GM12878 (cell line): ENCODE results near the gene DNHD1. TPM values are rescaled to one million over a fixed set of nuclear protein-coding genes. Genes with fewer than 3 reads are reported as not detected.

ENCODE experiments used
- ATAC-seq: fragments of 200-7000 bp; cut with Tn5 transposase; 3 replicates; pipeline ENCODE4 v1.9.1; 2020; ENCODE audit warnings: mild to moderate bottlenecking, moderate library complexity
- BruUV-seq: library from RNA; stranded (reverse); fragments of 400-500 nt; replicated peaks from 2 replicates; lab custom pipeline; 2021; lab: Mats Ljungman, UMichigan
- CTCF ChIA-PET: fragments of 300-600 bp; sonication (Branson Sonifier 250); formaldehyde crosslinking; extraction: SDS; loops from one replicate; lab custom pipeline; 2021; ENCODE audit warnings: inconsistent platforms; lab: Yijun Ruan, JAX
- POLR2A ChIA-PET: fragments of 350-600 bp; formaldehyde crosslinking; extraction: SDS; loops from one replicate; lab custom pipeline; 2021; ENCODE audit warnings: inconsistent platforms; lab: Charles Lee
- RAD21 ChIA-PET: fragments of 300-600 bp; sonication (Branson Sonifier 250); formaldehyde crosslinking; loops from one replicate; lab custom pipeline; 2023; ENCODE audit warnings: antibody characterized with exemption; ENCODE audit not compliant: unreplicated experiment; lab: Charles Lee
- SMC1A ChIA-PET: fragments of 300-600 bp; sonication (Branson Sonifier 250); formaldehyde crosslinking; loops from one replicate; lab custom pipeline; 2023; ENCODE audit not compliant: unreplicated experiment, uncharacterized antibody; lab: Charles Lee
- DNase-seq: peaks from one replicate; pipeline ENCODE4 v3.0.0-alpha.2; 2011; ENCODE audit warnings: low read depth, low spot score
- FAIRE-seq: peaks from 3 replicates; lab custom pipeline; 2011; peaks lifted over from hg19 to GRCh38; lab: Jason Lieb, UNC
- H2AFZ ChIP-seq: 2 replicates; pipeline ENCODE4 v1.6.0; 2011; ENCODE audit warnings: low read depth, low read length, control low read depth; ENCODE audit not compliant: control insufficient read depth
- H3K27ac ChIP-seq: 2 replicates; pipeline ENCODE4 v1.5.1; 2011; ENCODE audit warnings: control low read depth; ENCODE audit not compliant: control insufficient read depth, insufficient read depth
- H3K27me3 ChIP-seq, 2 experiments: replicated peaks in 1 of 2; 2 replicates each; pipeline versions ENCODE4 v1.6.0 to v1.6.1; 2011; ENCODE audit warnings: low read length in 1 of 2; ENCODE audit not compliant: control insufficient read depth in 2 of 2, insufficient read depth in 2 of 2
- H3K36me3 ChIP-seq, 2 experiments: 2 replicates each; pipeline ENCODE4 v1.5.1; 2011; ENCODE audit warnings: low read length in 1 of 2; ENCODE audit not compliant: control insufficient read depth in 2 of 2, insufficient read depth in 2 of 2
- H3K4me1 ChIP-seq: 2 replicates; pipeline ENCODE4 v1.6.1; 2011; ENCODE audit warnings: mild to moderate bottlenecking, low read length, moderate library complexity, mixed read lengths; ENCODE audit not compliant: control insufficient read depth, insufficient read depth
- H3K4me2 ChIP-seq: 2 replicates; pipeline ENCODE4 v1.6.0; 2011; ENCODE audit warnings: control low read depth; ENCODE audit not compliant: control insufficient read depth, insufficient read depth
- H3K4me3 ChIP-seq: fragments of 200-600 bp; sonication (generic); 2 replicates; pipeline ENCODE4 v1.5.1; 2016
- H3K79me2 ChIP-seq: 2 replicates; pipeline ENCODE4 v1.6.0; 2011; ENCODE audit warnings: low read length; ENCODE audit not compliant: control insufficient read depth, insufficient read depth
- H3K9ac ChIP-seq: 2 replicates; pipeline ENCODE4 v1.8.0; 2011; ENCODE audit warnings: low read length, control low read depth, mixed read lengths; ENCODE audit not compliant: control insufficient read depth, insufficient read depth
- H3K9me3 ChIP-seq: replicated peaks from 3 replicates; pipeline ENCODE4 v1.5.1; 2011; ENCODE audit warnings: mild to moderate bottlenecking, low read length; ENCODE audit not compliant: control insufficient read depth, insufficient read depth
- H4K20me1 ChIP-seq: 2 replicates; pipeline ENCODE4 v1.6.0; 2011; ENCODE audit not compliant: control insufficient read depth, insufficient read depth
- POLR2A ChIP-seq: IDR thresholded peaks from 2 replicates; pipeline ENCODE4 v1.6.1; 2011; ENCODE audit warnings: low read depth, mild to moderate bottlenecking, low read length
- WGBS: methylation state at CpG from one replicate; pipeline ENCODE4 v1.1.6; 2016; ENCODE audit warnings: low lambda C conversion rate; ENCODE audit not compliant: insufficient replicate concordance, insufficient coverage; ENCODE audit errors: missing lambda C conversion rate; 5-methylcytosine and 5-hydroxymethylcytosine counted together
- in situ Hi-C: fragments of 300-500 bp; cut with MboI; formaldehyde crosslinking; loops from 9 replicates; pipeline ENCODE4 v1.14.3; 2018; ENCODE audit warnings: mixed read lengths
- intact Hi-C: fragments of 100-400 bp; cut with micrococcal nuclease; formaldehyde crosslinking; loops from one replicate; pipeline ENCODE4 v1.14.2; 2022; ENCODE audit not compliant: unreplicated experiment
- polyA plus RNA-seq, 11 experiments: library from polyadenylated mRNA; depleted of rRNA in 4 of 11; unstranded in 6 of 11; stranded (reverse) in 5 of 11; fragments of >200 nt; fragmentation: Nextera tagmentation in 4 of 11; fragmentation: Illumina TruSeq in 1 of 11; extraction: Ambion mirVana in 4 of 11; extraction: Trizol in 1 of 11; gene quantifications; 1 replicate in 1 of 11; 2 replicates in 10 of 11; pipeline versions ENCODE4 v1.2.1 to v1.2.3, GENCODE V29; 2011 to 2016; ENCODE audit warnings: inconsistent platforms in 2 of 11, missing spikeins in 2 of 11, low read depth in 1 of 11
- total RNA-seq, 4 experiments: library from RNA; depleted of rRNA in 3 of 4; stranded (reverse); fragments of >200 nt in 3 of 4; fragmentation: Illumina TruSeq in 1 of 4; extraction: Trizol in 1 of 4; gene quantifications; 2 replicates each; pipeline versions ENCODE4 v1.2.1 to v1.2.3, GENCODE V29; 2013 to 2021
- TF ChIP-seq, protein P1 (sequence below): IDR thresholded peaks from 2 replicates; pipeline ENCODE4 v1.6.1; 2012; ENCODE audit warnings: mild to moderate bottlenecking, low read depth, low read length

DNHD1 gene
- total and polyA plus RNA-seq, 10 of the 15 experiments (the other 5 are each of a cell fraction or from before 2014, with no cell fraction given), result 0.99 to 16.9 (median 8.6) TPM

DNA sequence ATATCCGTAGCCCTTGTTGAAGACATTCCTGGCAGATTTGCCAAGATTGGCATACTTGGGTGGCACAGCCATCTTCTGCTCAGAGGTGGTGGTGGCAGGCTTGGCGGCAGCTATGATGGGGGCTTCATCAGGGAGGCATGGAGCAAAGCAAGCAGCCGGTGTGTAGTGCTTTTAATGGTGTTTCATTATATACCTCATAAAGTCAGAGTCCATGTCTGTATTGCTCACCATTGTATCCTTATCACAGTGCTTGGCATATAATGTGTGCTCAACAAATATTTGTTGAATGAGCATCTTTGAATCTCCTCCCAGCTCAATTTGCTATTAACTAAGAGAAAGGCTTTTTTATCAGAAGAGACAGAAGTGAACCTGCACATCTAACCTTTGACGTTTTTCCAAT, 7.8 kb upstream of the DNHD1 start:
- Histone ChIP-seq H4K20me1 (no peaks in the 10 kb centered on the region), H3K4me2 (no peak overlapping the region), H3K27me3 (no peaks in the 10 kb centered on the region), H3K27ac (no peak overlapping the region), H3K9me3 (no peaks in the 10 kb centered on the region), H3K4me3 (no peak overlapping the region), H3K79me2 (no peaks in the 10 kb centered on the region), H3K9ac (no peak overlapping the region)
- FAIRE-seq (no peak), ATAC-seq (no peak), DNase-seq (no peak)
- 76% methylated on average over 4 of the region's 4 CpGs for WGBS
- SMC1A ChIA-PET, result interaction anchor here (1.4 to 3.1 kb wide), 3 partner anchors 17 to 111 kb away, joined by 4 to 12 read pairs (median 5); no protein-coding TSS in a partner anchor
- CTCF ChIA-PET, result interaction anchor here (1.2 to 10.7 kb wide), 4 partner anchors 16 to 194 kb away, joined by 3 to 119 read pairs (median 6); partner anchors contain the start of gene MRPL17
- no TSS peak for BruUV-seq
- intact Hi-C loops, result loop anchor here (10.0 kb wide), 2 partner anchors 255 to 1035 kb away; partner anchors contain the start of genes CNGA4 and FHIP1B
- in situ Hi-C loops, result no loop called here
- POLR2A ChIA-PET, result no interaction called here
- TF ChIP-seq, protein P1, sequence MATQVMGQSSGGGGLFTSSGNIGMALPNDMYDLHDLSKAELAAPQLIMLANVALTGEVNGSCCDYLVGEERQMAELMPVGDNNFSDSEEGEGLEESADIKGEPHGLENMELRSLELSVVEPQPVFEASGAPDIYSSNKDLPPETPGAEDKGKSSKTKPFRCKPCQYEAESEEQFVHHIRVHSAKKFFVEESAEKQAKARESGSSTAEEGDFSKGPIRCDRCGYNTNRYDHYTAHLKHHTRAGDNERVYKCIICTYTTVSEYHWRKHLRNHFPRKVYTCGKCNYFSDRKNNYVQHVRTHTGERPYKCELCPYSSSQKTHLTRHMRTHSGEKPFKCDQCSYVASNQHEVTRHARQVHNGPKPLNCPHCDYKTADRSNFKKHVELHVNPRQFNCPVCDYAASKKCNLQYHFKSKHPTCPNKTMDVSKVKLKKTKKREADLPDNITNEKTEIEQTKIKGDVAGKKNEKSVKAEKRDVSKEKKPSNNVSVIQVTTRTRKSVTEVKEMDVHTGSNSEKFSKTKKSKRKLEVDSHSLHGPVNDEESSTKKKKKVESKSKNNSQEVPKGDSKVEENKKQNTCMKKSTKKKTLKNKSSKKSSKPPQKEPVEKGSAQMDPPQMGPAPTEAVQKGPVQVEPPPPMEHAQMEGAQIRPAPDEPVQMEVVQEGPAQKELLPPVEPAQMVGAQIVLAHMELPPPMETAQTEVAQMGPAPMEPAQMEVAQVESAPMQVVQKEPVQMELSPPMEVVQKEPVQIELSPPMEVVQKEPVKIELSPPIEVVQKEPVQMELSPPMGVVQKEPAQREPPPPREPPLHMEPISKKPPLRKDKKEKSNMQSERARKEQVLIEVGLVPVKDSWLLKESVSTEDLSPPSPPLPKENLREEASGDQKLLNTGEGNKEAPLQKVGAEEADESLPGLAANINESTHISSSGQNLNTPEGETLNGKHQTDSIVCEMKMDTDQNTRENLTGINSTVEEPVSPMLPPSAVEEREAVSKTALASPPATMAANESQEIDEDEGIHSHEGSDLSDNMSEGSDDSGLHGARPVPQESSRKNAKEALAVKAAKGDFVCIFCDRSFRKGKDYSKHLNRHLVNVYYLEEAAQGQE, result no peak
- 0 out of 2 replicates have a peak, but pooled peaks have one; percentile 4 for TF ChIP-seq POLR2A
- TF ChIP-seq, all 136 proteins: peak for 1
- Histone ChIP-seq H3K36me3 (peaks cover 0 to 19% of the 10 kb centered on the region in 2 experiments; a peak in 2 of 4 replicates), H3K4me1 (peaks cover 5% of the 10 kb centered on the region; the same call in 1 of the 2 replicates), H2AFZ (no peak overlapping the region)
- RAD21 ChIA-PET, result interaction anchor here (1.6 kb wide), 1 partner anchor 110 kb away, joined by 3 read pairs; no protein-coding TSS in a partner anchor
